Neuronal stem cell (in vitro differentiated cells): ENCODE results near the gene LRPAP1.
"Not testable (repeated sequence)": the region's sequence is repeated elsewhere in the genome, so short reads cannot be mapped to it uniquely, and the experiment has no call there.

Source experiments
- DNase-seq: peaks from one replicate; pipeline ENCODE4 v3.0.0-alpha.2; 2013; ENCODE audit warnings: low spot score
- H2AFZ ChIP-seq: one replicate; pipeline ENCODE4 v1.6.1; 2013; ENCODE audit warnings: mild to moderate bottlenecking, low read length, inconsistent platforms
- H2AK5ac ChIP-seq: 2 replicates; pipeline ENCODE4 v1.6.1; 2013; ENCODE audit warnings: low read depth, mild to moderate bottlenecking, inconsistent platforms, low read length, moderate library complexity, mixed read lengths
- H2BK120ac ChIP-seq: 2 replicates; pipeline ENCODE4 v1.6.1; 2013; ENCODE audit warnings: low read depth, mild to moderate bottlenecking, inconsistent platforms, low read length, moderate library complexity, mixed read lengths
- H2BK12ac ChIP-seq: one replicate; pipeline ENCODE4 v1.6.1; 2013; ENCODE audit warnings: low read length, inconsistent platforms
- H2BK15ac ChIP-seq: 2 replicates; pipeline ENCODE4 v1.6.1; 2013; ENCODE audit warnings: mild to moderate bottlenecking, low read length, inconsistent platforms, mixed read lengths
- H2BK5ac ChIP-seq: one replicate; pipeline ENCODE4 v1.6.1; 2013; ENCODE audit warnings: inconsistent platforms, mild to moderate bottlenecking, low read length, moderate library complexity
- H3K14ac ChIP-seq: one replicate; pipeline ENCODE4 v1.6.1; 2013; ENCODE audit warnings: low read length, inconsistent platforms
- H3K18ac ChIP-seq: 2 replicates; pipeline ENCODE4 v1.6.1; 2013; ENCODE audit warnings: low read length, inconsistent platforms
- H3K23ac ChIP-seq: 2 replicates; pipeline ENCODE4 v1.6.1; 2013; ENCODE audit warnings: low read depth, mild to moderate bottlenecking, mixed read lengths, low read length, inconsistent platforms; ENCODE audit not compliant: poor library complexity
- H3K27ac ChIP-seq: replicated peaks from 3 replicates; pipeline ENCODE4 v1.5.1; 2013; ENCODE audit warnings: low read length, inconsistent platforms
- H3K27me3 ChIP-seq, 3 experiments: 2 replicates each; pipeline ENCODE4 v1.6.1; 2013; ENCODE audit warnings: low read length in 3 of 3, mild to moderate bottlenecking in 2 of 3, inconsistent platforms in 1 of 3, low read depth in 1 of 3, mixed read lengths in 1 of 3, moderate library complexity in 1 of 3; ENCODE audit not compliant: control insufficient read depth in 3 of 3, insufficient read depth in 3 of 3
- H3K36me3 ChIP-seq, 2 donors: replicated peaks in 1 of 2; 2 replicates each; pipeline ENCODE4 v1.6.1; 2013; ENCODE audit warnings: low read length in 2 of 2; ENCODE audit not compliant: control insufficient read depth in 2 of 2, insufficient read depth in 2 of 2
- H3K4ac ChIP-seq: 2 replicates; pipeline ENCODE4 v1.6.1; 2013; ENCODE audit warnings: inconsistent platforms, mild to moderate bottlenecking, low read length, moderate library complexity
- H3K4me1 ChIP-seq, 2 donors: 1 replicate in 1 of 2; 2 replicates in 1 of 2; pipeline ENCODE4 v1.6.1; 2013; ENCODE audit warnings: low read length in 2 of 2, low read depth in 1 of 2; ENCODE audit not compliant: control insufficient read depth in 2 of 2, insufficient read depth in 1 of 2
- H3K4me2 ChIP-seq: one replicate; pipeline ENCODE4 v1.6.1; 2013; ENCODE audit warnings: mild to moderate bottlenecking, low read length, inconsistent platforms; ENCODE audit not compliant: insufficient read depth, poor library complexity, severe bottlenecking
- H3K4me3 ChIP-seq, 2 donors: 2 replicates each; pipeline ENCODE4 v1.5.1; 2013; ENCODE audit warnings: low read length in 2 of 2, mild to moderate bottlenecking in 2 of 2, inconsistent platforms in 1 of 2, moderate library complexity in 1 of 2
- H3K79me1 ChIP-seq: one replicate; pipeline ENCODE4 v1.6.1; 2013; ENCODE audit warnings: low read depth, mild to moderate bottlenecking, inconsistent platforms, low read length, moderate library complexity
- H3K9ac ChIP-seq: one replicate; pipeline ENCODE4 v1.6.1; 2013; ENCODE audit warnings: mild to moderate bottlenecking, low read depth, low read length, inconsistent platforms; ENCODE audit not compliant: poor library complexity
- H3K9me3 ChIP-seq, 2 donors: replicated peaks in 1 of 2; 2 replicates each; pipeline versions ENCODE3 to v1.6.1; 2013; ENCODE audit warnings: low read length in 2 of 2, mild to moderate bottlenecking in 2 of 2, inconsistent platforms in 1 of 2, low read depth in 1 of 2, mixed read lengths in 1 of 2, moderate library complexity in 1 of 2; ENCODE audit not compliant: control insufficient read depth in 2 of 2, insufficient read depth in 1 of 2
- H4K8ac ChIP-seq: one replicate; pipeline ENCODE4 v1.6.1; 2013; ENCODE audit warnings: low read depth, mild to moderate bottlenecking, inconsistent platforms, low read length, moderate library complexity
- H4K91ac ChIP-seq: one replicate; pipeline ENCODE4 v1.6.1; 2013; ENCODE audit warnings: low read length, low read depth, mild to moderate bottlenecking, inconsistent platforms; ENCODE audit not compliant: poor library complexity
- WGBS, 2 donors: extraction: QIAGEN DNeasy Blood & Tissue Kit; methylation state at CpG; one replicate each; pipeline ENCODE4 v1.1.7; 2013; ENCODE audit warnings: missing lambda C conversion rate in 2 of 2, mixed read lengths in 1 of 2; ENCODE audit not compliant: insufficient read length in 2 of 2, insufficient replicate concordance in 1 of 2; ENCODE audit errors: extremely low coverage in 2 of 2; 5-methylcytosine and 5-hydroxymethylcytosine counted together

Gene LRPAP1

GRCh38 chr4:3566701-3567100 is 34.5 kb upstream of the LRPAP1 start:
- H3K9ac ChIP-seq, H3K27ac ChIP-seq, H3K18ac ChIP-seq, H3K4me1 ChIP-seq, H2BK12ac ChIP-seq, H4K8ac ChIP-seq, H3K36me3 ChIP-seq, H3K4ac ChIP-seq, H3K79me1 ChIP-seq, DNase-seq, H3K9me3 ChIP-seq, H3K23ac ChIP-seq, H2AFZ ChIP-seq, H3K4me2 ChIP-seq, H2BK120ac ChIP-seq, H2BK15ac ChIP-seq, H4K91ac ChIP-seq, H2BK5ac ChIP-seq, H3K27me3 ChIP-seq, H3K14ac ChIP-seq, H2AK5ac ChIP-seq: not testable (repeated sequence)
- peak overlapping the region in 1 of 2 donors; percentile 62 for H3K4me3 ChIP-seq
- WGBS, 2 donors: 100% methylated on average over 3 of the region's 14 CpGs; no CpG with 5 or more reads in 1 of the 2 donors

GRCh38 chr4:3566301-3566700 is 34.1 kb upstream of the LRPAP1 start:
- not testable (repeated sequence) for H3K14ac ChIP-seq, H3K18ac ChIP-seq, H4K91ac ChIP-seq, H3K4me2 ChIP-seq, H3K23ac ChIP-seq, H2BK120ac ChIP-seq, H3K79me1 ChIP-seq, H2BK15ac ChIP-seq, H3K4ac ChIP-seq, H3K27me3 ChIP-seq, H2BK12ac ChIP-seq, H2AFZ ChIP-seq, H3K9me3 ChIP-seq, H3K36me3 ChIP-seq, H4K8ac ChIP-seq, H3K4me3 ChIP-seq, H2BK5ac ChIP-seq, DNase-seq, H3K9ac ChIP-seq, H3K27ac ChIP-seq, H3K4me1 ChIP-seq, H2AK5ac ChIP-seq
- WGBS, 2 donors: no CpG with 5 or more reads among the region's 12 CpGs

- H3K23ac ChIP-seq, H3K4me1 ChIP-seq, H3K27me3 ChIP-seq, H3K14ac ChIP-seq, H3K4me3 ChIP-seq, H3K18ac ChIP-seq, H2BK15ac ChIP-seq, H3K79me1 ChIP-seq, H4K91ac ChIP-seq, H3K9me3 ChIP-seq, H3K4me2 ChIP-seq, H2AK5ac ChIP-seq, H4K8ac ChIP-seq, H3K4ac ChIP-seq, DNase-seq, H3K9ac ChIP-seq, H3K36me3 ChIP-seq, H2BK5ac ChIP-seq, H2BK12ac ChIP-seq, H3K27ac ChIP-seq, H2BK120ac ChIP-seq, H2AFZ ChIP-seq: not testable (repeated sequence)
- no CpG with 5 or more reads among the region's 31 CpGs for WGBS, 2 donors
Measured at GRCh38 chr4:3564948-3565347, 32.7 kb upstream of the LRPAP1 start.

- H3K23ac ChIP-seq: peak overlapping the region; percentile 25
- no peak overlapping the region for H3K4me2 ChIP-seq
- H2BK15ac ChIP-seq: no peak overlapping the region
- H2BK120ac ChIP-seq: no peak overlapping the region
- H3K4me1 ChIP-seq: no peaks in the 10 kb centered on the region
- no peak overlapping the region for H2AK5ac ChIP-seq
- H3K79me1 ChIP-seq: peaks cover 3% of the 10 kb centered on the region
- no peak overlapping the region for H4K91ac ChIP-seq
- H4K8ac ChIP-seq: no peak overlapping the region
- no peak overlapping the region for H3K9ac ChIP-seq
- H2BK5ac ChIP-seq: no peak overlapping the region
- H3K36me3 ChIP-seq: no peaks in the 10 kb centered on the region
- no peak overlapping the region for H3K14ac ChIP-seq
- H3K27me3 ChIP-seq: no peaks in the 10 kb centered on the region
- H3K4me3 ChIP-seq: no peak overlapping the region
- H2AFZ ChIP-seq: no peak overlapping the region
- DNase-seq: no peak
- WGBS, 2 donors: no CpG with 5 or more reads among the region's 24 CpGs
- no peak overlapping the region for H3K18ac ChIP-seq
- no peak overlapping the region for H3K4ac ChIP-seq
- no peaks in the 10 kb centered on the region for H3K9me3 ChIP-seq
- no peak overlapping the region for H3K27ac ChIP-seq
- H2BK12ac ChIP-seq: no peak overlapping the region
Measured at GRCh38 chr4:3563403-3563802, 31.2 kb upstream of the LRPAP1 start.
